IPS DF 19.7 (cell line): ENCODE data around the gene NCAPG2.
A peak's percentile ranks its signal among the peaks of the same experiment; 100 is the strongest.

Experiments used
- DNase-seq: peaks from one replicate; pipeline ENCODE4 v3.0.0-alpha.2; 2013; ENCODE audit warnings: low read depth, low spot score

The NCAPG2 gene

GRCh38 chr7:158602905-158603772, 101.5 kb downstream of the NCAPG2 start:
- no peak for DNase-seq

- DNase-seq = no peak
Measured at GRCh38 chr7:158602041-158602440, 102.6 kb downstream of the NCAPG2 start.

GRCh38 chr7:158601090-158601489, 103.5 kb downstream of the NCAPG2 start:
- DNase-seq = no peak

- DNase-seq = no peak
Measured at GRCh38 chr7:158596745-158597144, 107.9 kb downstream of the NCAPG2 start.

GRCh38 chr7:158596309-158596708, 108.3 kb downstream of the NCAPG2 start:
- no peak for DNase-seq

GRCh38 chr7:158595068-158595467, 109.5 kb downstream of the NCAPG2 start:
- DNase-seq = peak; percentile 48

GRCh38 chr7:158592541-158592940, 112.1 kb downstream of the NCAPG2 start:
- no peak for DNase-seq

- no peak for DNase-seq
Measured at GRCh38 chr7:158591944-158592343, 112.7 kb downstream of the NCAPG2 start.

GRCh38 chr7:158590181-158590530, 114.4 kb downstream of the NCAPG2 start:
- no peak for DNase-seq

GRCh38 chr7:158589653-158590052, 115.0 kb downstream of the NCAPG2 start:
- no peak for DNase-seq

- DNase-seq = no peak
Measured at GRCh38 chr7:158588878-158589442, 115.6 kb downstream of the NCAPG2 start.

- no peak for DNase-seq
Measured at GRCh38 chr7:158588085-158588877, 116.3 kb downstream of the NCAPG2 start.

- no peak for DNase-seq
Measured at GRCh38 chr7:158587162-158588084, 117.2 kb downstream of the NCAPG2 start, which contains the start of gene PTPRN2. TSS of gene PTPRN2 (minus strand) at chr7:158587823.

GRCh38 chr7:158586499-158587161, 118.0 kb downstream of the NCAPG2 start:
- DNase-seq = no peak

- DNase-seq = no peak
Measured at GRCh38 chr7:158585721-158586498, 118.7 kb downstream of the NCAPG2 start.

GRCh38 chr7:158584407-158584806, 120.2 kb downstream of the NCAPG2 start:
- DNase-seq = no peak

- DNase-seq = no peak
Measured at GRCh38 chr7:158583810-158584209, 120.8 kb downstream of the NCAPG2 start.

GRCh38 chr7:158583143-158583542, 121.5 kb downstream of the NCAPG2 start:
- DNase-seq = no peak

GRCh38 chr7:158582089-158582456, 122.5 kb downstream of the NCAPG2 start:
- no peak for DNase-seq
